Activated CD8-positive, alpha-beta T cell treated with anti-CD3 and anti-CD28 coated beads for 36 hours (primary cell): Measurements from ENCODE around the gene MAPK1. TPM values are rescaled to one million over a fixed set of nuclear protein-coding genes. Genes with fewer than 3 reads are reported as not detected.
"Not testable (repeated sequence)": the region's sequence is repeated elsewhere in the genome, so short reads cannot be mapped to it uniquely, and the experiment has no call there.

Source experiments
- ATAC-seq: fragments of 200-7000 bp; cut with Tn5 transposase; one replicate; pipeline ENCODE4 v1.10.0; 2021; ENCODE audit warnings: mild to moderate bottlenecking, moderate library complexity
- CTCF ChIA-PET: fragments of 350-600 bp; sonication (Branson Sonifier 250); formaldehyde crosslinking; loops from one replicate; lab custom pipeline; 2021; ENCODE audit warnings: antibody characterized with exemption; lab: Charles Lee
- POLR2A ChIA-PET: fragments of 350-600 bp; sonication (Branson Sonifier 250); formaldehyde crosslinking; loops from one replicate; lab custom pipeline; 2021; ENCODE audit warnings: antibody characterized with exemption; lab: Charles Lee
- DNase-seq: peaks from one replicate; pipeline ENCODE4 v3.0.0-alpha.2; 2020
- H3K27ac Mint-ChIP-seq: one replicate; pipeline ENCODE4 v1.8.0; 2021; ENCODE audit warnings: mild to moderate bottlenecking, mixed read lengths
- H3K27me3 Mint-ChIP-seq: one replicate; pipeline ENCODE4 v1.8.0; 2021; ENCODE audit warnings: mixed read lengths
- H3K36me3 Mint-ChIP-seq: one replicate; pipeline ENCODE4 v1.8.0; 2021; ENCODE audit warnings: low read depth, mixed read lengths
- H3K4me1 Mint-ChIP-seq: one replicate; pipeline ENCODE4 v1.8.0; 2021; ENCODE audit warnings: low read depth, mixed read lengths
- H3K4me3 Mint-ChIP-seq: one replicate; pipeline ENCODE4 v1.8.0; 2021; ENCODE audit warnings: mild to moderate bottlenecking, moderate library complexity, mixed read lengths
- H3K9me3 Mint-ChIP-seq: one replicate; pipeline ENCODE4 v1.8.0; 2021; ENCODE audit warnings: mixed read lengths
- intact Hi-C: fragments of 100-400 bp; cut with micrococcal nuclease; formaldehyde crosslinking; loops from one replicate; pipeline ENCODE4 v1.10.0; 2022
- total RNA-seq, 2 experiments: library from RNA; stranded (reverse); gene quantifications; one replicate each; pipeline ENCODE4 v1.2.3, GENCODE V29; 2021
- TF ChIP-seq, protein P1 (sequence below): fragments of 200-600 bp; IDR thresholded peaks from one replicate; pipeline ENCODE4 v1.8.0; 2022; ENCODE audit warnings: antibody characterized with exemption, mild to moderate bottlenecking

The MAPK1 gene
- total RNA-seq, 2 experiments from 2014 or later: 87.1 to 93.4 TPM

DNA sequence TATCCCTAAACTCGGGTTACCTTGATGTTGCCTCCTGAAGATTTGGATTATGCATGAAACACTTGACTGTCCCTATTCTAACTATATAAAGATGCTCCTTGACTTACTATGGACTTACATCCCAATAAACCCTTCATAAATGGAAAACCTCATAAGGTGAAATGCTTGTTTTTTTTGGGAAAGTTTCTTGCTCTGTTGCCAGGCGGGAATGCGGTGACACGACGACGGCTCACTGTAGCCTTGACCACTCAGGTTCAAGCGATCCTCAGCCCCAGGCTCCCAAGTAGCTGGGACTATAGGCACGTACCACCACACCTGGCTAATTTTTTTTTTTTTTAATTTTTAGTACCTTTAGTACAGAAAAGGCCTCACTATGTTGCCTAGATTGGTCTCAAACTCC is 10.6 kb downstream of the MAPK1 start:
- Mint-ChIP-seq H3K4me3 (no peak overlapping the region), H3K27me3 (no peaks in the 10 kb centered on the region), H3K4me1 (peaks cover 82% of the 10 kb centered on the region), H3K9me3 (no peaks in the 10 kb centered on the region), H3K36me3 (peaks cover 17% of the 10 kb centered on the region), H3K27ac (no peak overlapping the region)
- POLR2A ChIA-PET: interaction anchor here (1.1 to 1.3 kb wide), 2 partner anchors 90 to 205 kb away, joined by 3 read pairs; no protein-coding TSS in a partner anchor
- ATAC-seq (no peak), DNase-seq (no peak)
- CTCF ChIA-PET: interaction anchor here (0.6 kb wide), 1 partner anchor 68 kb away, joined by 3 read pairs; no protein-coding TSS in a partner anchor
- TF ChIP-seq, protein P1, sequence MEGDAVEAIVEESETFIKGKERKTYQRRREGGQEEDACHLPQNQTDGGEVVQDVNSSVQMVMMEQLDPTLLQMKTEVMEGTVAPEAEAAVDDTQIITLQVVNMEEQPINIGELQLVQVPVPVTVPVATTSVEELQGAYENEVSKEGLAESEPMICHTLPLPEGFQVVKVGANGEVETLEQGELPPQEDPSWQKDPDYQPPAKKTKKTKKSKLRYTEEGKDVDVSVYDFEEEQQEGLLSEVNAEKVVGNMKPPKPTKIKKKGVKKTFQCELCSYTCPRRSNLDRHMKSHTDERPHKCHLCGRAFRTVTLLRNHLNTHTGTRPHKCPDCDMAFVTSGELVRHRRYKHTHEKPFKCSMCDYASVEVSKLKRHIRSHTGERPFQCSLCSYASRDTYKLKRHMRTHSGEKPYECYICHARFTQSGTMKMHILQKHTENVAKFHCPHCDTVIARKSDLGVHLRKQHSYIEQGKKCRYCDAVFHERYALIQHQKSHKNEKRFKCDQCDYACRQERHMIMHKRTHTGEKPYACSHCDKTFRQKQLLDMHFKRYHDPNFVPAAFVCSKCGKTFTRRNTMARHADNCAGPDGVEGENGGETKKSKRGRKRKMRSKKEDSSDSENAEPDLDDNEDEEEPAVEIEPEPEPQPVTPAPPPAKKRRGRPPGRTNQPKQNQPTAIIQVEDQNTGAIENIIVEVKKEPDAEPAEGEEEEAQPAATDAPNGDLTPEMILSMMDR: no peak
- intact Hi-C loops: no loop called here

DNA sequence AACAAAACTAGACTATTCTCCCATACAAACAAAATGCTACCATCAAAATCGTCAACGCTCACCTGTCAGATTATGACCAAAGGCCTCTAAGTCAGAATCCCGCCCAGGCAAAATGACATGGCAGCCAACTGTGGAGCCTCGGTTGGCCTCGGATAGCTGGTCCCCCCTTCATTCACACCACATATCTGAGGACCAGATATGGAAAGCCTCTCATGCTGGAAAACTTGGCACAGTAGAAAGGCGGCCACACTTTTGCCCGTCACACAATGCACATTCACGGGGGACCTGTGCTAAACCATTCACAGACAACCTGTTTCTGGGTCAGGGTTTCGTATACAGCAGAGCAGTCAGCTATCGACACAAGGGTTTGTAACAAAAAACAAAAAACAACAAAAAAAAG is 11.2 kb downstream of the MAPK1 start:
- ChIA-PET POLR2A (interaction anchor here (0.9 to 1.3 kb wide), 3 partner anchors 11 to 89 kb away, joined by 3 to 6 read pairs (median 3); partner anchors contain the start of gene MAPK1), CTCF (interaction anchor here (1.4 kb wide), 1 partner anchor 81 kb away, joined by 5 read pairs; no protein-coding TSS in a partner anchor)
- peaks cover 17% of the 10 kb centered on the region for H3K36me3 Mint-ChIP-seq
- DNase-seq: no peak
- TF ChIP-seq, protein P1: no peak
- no peak for ATAC-seq
- H3K4me3 Mint-ChIP-seq: no peak overlapping the region
- intact Hi-C loops: no loop called here
- H3K27ac Mint-ChIP-seq: no peak overlapping the region
- no peaks in the 10 kb centered on the region for H3K9me3 Mint-ChIP-seq
- H3K27me3 Mint-ChIP-seq: no peaks in the 10 kb centered on the region
- H3K4me1 Mint-ChIP-seq: peaks cover 80% of the 10 kb centered on the region

DNA sequence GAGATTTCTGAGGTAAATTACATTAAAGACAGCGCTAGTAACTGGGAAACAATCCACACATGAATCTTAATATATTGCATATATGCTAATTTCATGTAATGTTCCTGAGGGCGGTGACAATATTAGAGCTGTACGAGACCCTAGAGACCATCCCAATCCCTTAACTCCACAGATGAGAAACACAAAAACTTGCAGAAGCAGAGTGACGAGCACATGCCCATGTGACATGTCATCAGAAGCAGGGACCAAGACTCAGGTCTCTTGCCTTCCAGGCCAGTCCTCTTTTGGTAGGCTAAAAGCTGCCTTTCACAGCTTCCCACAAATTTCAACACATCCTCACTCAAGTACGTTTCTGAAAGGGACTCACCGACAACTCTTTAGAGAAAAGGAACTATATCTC is 11.8 kb downstream of the MAPK1 start:
- intact Hi-C loops: no loop called here
- Mint-ChIP-seq H3K27ac (no peak overlapping the region), H3K4me3 (no peak overlapping the region), H3K27me3 (no peaks in the 10 kb centered on the region), H3K4me1 (peaks cover 80% of the 10 kb centered on the region), H3K36me3 (peaks cover 17% of the 10 kb centered on the region), H3K9me3 (no peaks in the 10 kb centered on the region)
- CTCF ChIA-PET: interaction anchor here (1.4 kb wide), 1 partner anchor 82 kb away, joined by 5 read pairs; no protein-coding TSS in a partner anchor
- DNase-seq: no peak
- POLR2A ChIA-PET: interaction anchor here (0.9 to 1.3 kb wide), 3 partner anchors 12 to 89 kb away, joined by 3 to 6 read pairs (median 3); partner anchors contain the start of gene MAPK1
- TF ChIP-seq, protein P1: no peak
- ATAC-seq: no peak

DNA sequence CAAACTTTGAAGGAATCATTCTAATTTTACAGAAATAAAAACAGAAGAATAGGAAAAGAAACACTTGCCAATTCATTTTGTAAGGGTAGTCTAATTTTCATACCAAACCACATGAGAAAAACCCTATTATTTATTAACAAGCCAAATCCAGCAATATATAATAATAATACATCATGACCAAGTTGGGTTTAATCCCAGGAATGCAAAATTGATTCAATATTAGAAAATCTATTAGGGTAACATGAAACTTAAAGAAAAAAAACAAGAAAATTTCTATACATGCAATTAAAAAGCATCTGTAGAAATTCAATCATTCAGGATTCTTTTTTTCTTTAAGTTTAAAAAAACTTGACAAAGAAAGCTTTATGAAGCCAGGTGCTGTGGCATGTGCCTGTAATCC is 16.8 kb downstream of the MAPK1 start:
- POLR2A ChIA-PET: interaction anchor here (0.8 to 1.0 kb wide), 3 partner anchors 9 to 88 kb away, joined by 3 read pairs; no protein-coding TSS in a partner anchor
- TF ChIP-seq, protein P1: no peak
- ATAC-seq (no peak), DNase-seq (no peak)
- peaks cover 24% of the 10 kb centered on the region for H3K36me3 Mint-ChIP-seq
- CTCF ChIA-PET: interaction anchor here (1.8 kb wide), 1 partner anchor 10 kb away, joined by 4 read pairs; no protein-coding TSS in a partner anchor
- H3K27ac Mint-ChIP-seq: no peak overlapping the region
- peaks cover 2% of the 10 kb centered on the region for H3K9me3 Mint-ChIP-seq
- no peaks in the 10 kb centered on the region for H3K27me3 Mint-ChIP-seq
- intact Hi-C loops: no loop called here
- no peak overlapping the region for H3K4me3 Mint-ChIP-seq
- H3K4me1 Mint-ChIP-seq: peaks cover 70% of the 10 kb centered on the region

DNA sequence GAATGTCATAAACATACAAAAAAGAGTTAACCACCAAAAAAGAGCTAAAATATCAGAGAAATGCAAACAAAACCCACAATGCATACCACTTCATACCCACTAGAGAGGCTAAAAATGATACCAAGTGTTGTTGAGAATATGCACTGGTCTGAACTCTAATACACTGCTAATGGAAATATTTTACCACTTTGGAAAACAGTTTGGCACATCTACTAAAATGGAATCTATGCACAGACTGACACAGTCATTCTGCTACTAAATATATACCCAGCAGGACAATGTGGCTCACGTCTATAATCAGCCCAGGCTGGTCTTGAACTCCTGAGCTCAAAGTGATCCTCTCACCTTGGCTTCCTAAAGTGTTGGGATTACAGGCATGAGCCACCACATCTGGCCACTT is 18.0 kb downstream of the MAPK1 start:
- POLR2A ChIA-PET: interaction anchor here (1.0 kb wide), 1 partner anchor 18 kb away, joined by 3 read pairs; the partner anchor contains the start of gene MAPK1
- Mint-ChIP-seq H3K4me1 (peaks cover 65% of the 10 kb centered on the region), H3K9me3 (peaks cover 2% of the 10 kb centered on the region), H3K4me3 (no peak overlapping the region), H3K36me3 (peaks cover 21% of the 10 kb centered on the region), H3K27ac (no peak overlapping the region), H3K27me3 (no peaks in the 10 kb centered on the region)
- intact Hi-C loops: no loop called here
- DNase-seq (no peak), ATAC-seq (no peak)
- CTCF ChIA-PET: interaction anchor here (0.7 to 1.8 kb wide), 4 partner anchors 11 to 74 kb away, joined by 3 to 4 read pairs (median 3); no protein-coding TSS in a partner anchor
- TF ChIP-seq, protein P1: no peak

DNA sequence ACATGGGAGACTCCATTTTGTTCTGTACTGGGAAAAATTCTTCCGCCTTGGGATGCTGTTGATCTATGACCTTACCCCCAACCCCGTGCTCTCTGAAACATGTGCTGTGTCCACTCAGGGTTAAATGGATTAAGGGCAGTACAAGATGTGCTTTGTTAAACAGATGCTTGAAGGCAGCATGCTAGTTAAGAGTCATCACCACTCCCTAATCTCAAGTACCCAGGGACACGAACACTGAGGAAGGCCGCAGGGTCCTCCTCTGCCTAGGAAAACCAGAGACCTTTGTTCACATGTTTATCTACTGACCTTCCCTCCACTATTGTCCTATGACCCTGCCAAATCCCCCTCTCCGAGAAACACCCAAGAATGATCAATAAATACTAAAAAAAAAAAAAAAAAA is 19.4 kb downstream of the MAPK1 start:
- DNase-seq, intact Hi-C loops, CTCF ChIA-PET, H3K9me3 Mint-ChIP-seq, H3K4me3 Mint-ChIP-seq, H3K27me3 Mint-ChIP-seq, ATAC-seq: not testable (repeated sequence)
- peak overlapping the region; percentile 16 for H3K27ac Mint-ChIP-seq
- POLR2A ChIA-PET: interaction anchor here (0.8 to 0.9 kb wide), 2 partner anchors 15 to 36 kb away, joined by 3 to 4 read pairs; no protein-coding TSS in a partner anchor
- peaks cover 62% of the 10 kb centered on the region for H3K4me1 Mint-ChIP-seq
- peaks cover 20% of the 10 kb centered on the region for H3K36me3 Mint-ChIP-seq
